Stimulated activated CD4-positive, alpha-beta T cell treated with anti-CD3 and anti-CD28 coated beads, Interleukin-2, amount 100 ng/mL, for 48 hours (primary cell): ENCODE measurements around the gene P2RY12.

ENCODE experiments used
- DNase-seq, 2 donors: peaks; one replicate each; pipeline ENCODE4 v3.0.0-alpha.2; 2020

Gene P2RY12

DNA sequence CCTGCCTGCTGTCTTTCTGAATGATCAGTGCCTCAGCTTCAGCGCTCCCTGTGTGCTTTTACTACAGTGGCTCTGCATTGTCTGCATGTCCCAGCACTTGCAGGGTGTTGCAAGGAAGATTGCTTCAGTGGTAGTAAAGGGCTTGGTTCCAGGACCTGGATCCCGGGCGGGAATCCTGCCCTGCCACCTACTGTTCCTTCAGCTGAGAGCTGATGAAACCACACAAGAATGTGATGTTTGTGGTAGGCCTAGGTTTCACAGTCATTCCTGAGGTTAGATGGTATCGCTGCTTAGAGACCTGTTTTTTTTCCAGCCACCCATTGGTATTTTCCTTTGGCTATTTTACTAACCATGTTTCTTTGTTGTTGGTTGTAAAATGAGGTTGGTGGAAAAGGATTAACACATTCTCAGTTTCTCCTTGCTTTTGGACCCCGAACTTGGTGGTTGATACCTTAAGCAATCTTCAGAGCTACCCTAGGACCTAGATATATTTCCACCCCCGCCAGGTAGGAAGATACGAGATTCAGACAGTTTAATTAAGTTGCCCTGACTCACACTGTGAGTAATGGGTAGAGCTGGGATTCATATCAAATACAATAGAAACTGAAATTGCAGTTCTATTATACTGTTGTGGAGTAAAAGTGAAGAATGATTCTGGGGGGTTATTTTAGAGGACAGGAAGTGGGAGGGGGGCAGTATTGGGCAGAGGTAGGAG is 79.3 kb downstream of the P2RY12 start:
- peak in 1 of 2 donors; percentile 20 for DNase-seq

DNA sequence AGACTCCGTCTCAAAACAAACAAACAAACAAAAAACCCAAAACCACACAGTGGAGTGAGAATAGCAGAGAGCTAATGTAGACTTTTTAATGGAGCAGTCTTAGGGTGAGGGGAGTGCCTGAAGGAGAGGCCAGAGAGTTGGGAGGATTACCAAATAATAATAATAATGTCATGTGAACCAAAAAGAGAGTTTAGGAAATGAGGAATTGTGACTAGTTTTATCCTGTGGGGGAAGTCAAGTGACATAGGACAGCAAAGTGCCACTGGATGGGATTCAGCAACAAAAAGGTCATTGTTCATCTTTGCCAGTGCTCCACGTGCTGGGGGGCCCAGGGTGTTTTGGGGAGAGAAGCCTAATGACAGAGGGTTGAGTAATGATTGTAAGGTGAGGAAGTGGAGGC is 80.8 kb downstream of the P2RY12 start:
- no peak for DNase-seq

DNA sequence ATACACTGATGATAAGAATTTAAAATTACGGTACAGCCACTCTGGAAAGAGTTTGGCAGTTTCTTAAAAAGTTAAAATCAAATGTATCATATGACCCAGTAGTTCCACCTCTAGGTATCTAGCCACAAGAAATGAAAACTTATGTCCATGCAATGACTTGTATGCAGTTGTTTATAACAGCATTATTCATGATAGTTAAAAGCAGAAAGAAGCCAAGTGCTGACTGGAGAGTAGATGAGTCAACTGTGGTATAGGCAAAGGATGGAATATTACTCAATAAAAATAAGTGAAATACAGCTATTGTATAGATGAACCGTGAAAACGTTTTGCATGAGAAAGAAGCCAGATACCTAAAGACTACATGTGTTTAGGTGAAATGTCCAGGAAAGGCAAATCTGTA is 82.8 kb downstream of the P2RY12 start:
- no peak for DNase-seq

DNA sequence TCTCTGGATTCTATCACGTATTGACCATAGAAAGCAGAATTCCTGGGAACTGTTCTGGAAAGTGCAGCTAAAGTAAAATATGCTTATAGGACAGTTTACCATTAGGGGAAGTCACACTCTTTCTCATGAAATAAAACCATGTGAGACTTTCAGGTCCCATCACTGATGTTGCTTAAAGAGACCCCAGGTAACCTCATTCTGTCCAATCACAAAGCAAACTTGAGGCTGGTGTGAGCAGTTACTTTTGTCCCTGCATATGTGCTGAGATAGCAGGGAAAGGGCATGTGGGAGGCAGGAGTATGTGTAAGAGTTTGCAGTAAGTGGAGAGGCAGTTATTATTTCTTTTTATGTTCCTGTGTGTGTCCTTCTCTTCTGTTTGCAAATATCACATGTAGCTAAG is 84.0 kb downstream of the P2RY12 start:
- DNase-seq, result no peak

DNA sequence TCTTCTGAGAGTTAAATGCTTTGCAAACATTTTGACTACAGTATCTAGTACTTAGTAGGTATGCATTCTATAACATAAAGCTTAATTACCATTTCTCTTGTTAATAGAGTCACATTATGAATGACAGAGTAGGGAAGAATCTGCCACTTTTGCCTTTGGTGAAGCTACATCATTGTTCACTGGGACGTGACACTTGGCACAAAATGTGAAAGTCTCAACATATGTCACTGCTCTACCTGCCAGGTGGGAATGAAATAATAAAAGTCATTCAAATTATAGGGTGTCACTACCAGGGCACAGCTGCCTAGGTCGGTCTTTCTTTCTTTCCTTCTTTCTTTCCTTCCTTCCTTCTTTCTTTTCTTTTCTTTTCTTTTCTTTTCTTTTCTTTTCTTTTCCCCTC is 85.5 kb downstream of the P2RY12 start:
- no peak for DNase-seq

DNA sequence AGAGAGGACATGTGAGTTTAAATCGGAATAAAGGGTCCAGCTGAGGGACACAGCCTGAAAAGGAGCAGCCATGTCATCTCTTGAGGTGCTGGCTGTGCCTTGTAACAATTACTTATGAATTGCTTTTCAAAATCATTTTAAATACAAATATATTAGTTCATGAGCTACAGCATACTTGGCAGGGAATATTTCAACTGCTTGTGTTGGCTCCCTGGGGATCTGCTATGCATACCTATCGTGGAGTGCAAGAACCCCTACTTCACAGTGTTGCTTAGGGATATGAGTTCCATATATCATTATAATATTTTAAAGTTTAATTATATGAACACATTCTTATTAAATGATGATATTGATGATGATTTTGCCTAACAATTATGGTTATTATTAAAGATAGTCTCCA is 87.1 kb downstream of the P2RY12 start:
- no peak for DNase-seq

DNA sequence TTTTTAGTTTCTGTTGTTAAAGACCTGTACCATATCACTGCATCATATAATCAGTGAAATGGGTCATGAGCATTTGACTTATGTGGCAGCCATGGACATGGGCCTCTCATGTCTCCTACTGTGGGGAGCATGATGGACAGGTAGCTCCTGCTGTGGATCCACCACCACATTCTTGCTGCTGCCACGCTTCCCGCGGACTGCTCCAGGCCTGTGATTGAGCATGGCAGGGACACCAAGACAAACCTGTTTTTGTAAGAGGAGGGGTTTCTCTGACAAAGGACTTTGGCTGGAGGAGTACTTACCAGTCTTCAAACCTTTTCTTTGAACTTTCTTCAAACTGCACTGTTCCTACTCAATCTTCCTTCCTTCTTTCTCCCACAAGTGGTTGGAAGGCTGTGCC is 88.3 kb downstream of the P2RY12 start:
- DNase-seq, result no peak

DNA sequence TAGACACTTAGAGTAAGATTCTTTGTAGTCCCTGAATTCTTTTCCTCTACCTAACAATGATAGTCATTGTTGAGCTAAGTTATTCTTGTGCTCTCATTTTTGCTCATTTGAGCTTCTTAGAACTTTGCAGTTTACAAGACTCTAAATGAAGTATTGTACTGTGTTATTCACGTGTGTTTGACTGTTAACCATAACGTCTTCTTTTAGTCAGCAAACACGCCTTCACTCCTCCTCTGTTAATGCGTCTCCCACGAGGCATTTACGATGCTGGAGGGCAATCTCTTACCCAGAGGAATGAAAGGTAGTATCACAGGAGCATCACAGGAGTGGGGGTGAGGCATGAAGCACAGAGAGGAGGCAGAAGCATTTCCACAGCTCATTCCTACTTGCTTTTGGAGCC is 91.4 kb downstream of the P2RY12 start:
- no peak for DNase-seq

DNA sequence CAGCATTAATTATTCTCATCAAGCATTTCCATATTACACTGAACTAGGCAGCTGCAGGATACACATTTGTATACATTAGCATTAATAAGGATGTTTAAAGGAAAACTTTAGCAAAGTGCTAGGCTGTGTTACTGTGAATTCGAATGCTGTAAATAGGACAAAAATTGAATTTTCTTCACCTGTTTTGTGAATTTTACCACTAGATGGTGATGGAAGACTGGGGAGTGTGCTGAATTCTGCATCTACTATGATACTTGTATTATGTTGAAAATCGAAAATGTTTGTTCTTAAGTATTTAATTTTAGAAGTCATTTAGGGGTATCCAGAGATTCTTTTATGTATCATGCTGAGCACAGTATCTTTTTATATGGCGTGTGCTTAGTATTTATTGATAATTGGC is 93.9 kb downstream of the P2RY12 start:
- no peak for DNase-seq

DNA sequence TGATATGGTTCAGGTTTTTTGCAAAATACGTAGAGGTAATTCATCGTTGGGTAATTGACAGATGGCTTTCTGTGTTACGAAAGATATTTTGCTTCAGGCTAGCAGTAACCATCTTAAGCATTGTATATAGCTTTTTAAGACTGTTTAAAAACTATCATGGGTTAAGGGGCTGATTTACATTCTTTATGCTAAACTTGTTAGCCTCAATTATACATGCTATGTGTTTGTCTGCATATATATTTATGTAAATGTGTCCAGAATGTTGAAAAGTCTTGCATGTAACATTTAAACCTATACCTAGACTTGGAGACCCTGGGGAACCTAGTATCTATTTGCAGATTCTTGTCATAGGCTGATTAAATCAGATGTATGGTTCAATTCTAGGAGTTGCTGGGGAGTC is 95.1 kb downstream of the P2RY12 start:
- DNase-seq, result no peak
